Thoracic aorta (tissue), 2 donors: ENCODE results near the gene SARM1. TPM values are rescaled to one million over a fixed set of nuclear protein-coding genes. Genes with fewer than 3 reads are reported as not detected.

ENCODE experiments used
- ATAC-seq: fragments of 150-250 bp; one replicate; pipeline ENCODE4 v1.8.0; 2017; ENCODE audit warnings: low read depth; ENCODE audit not compliant: insufficient number of reproducible peaks, low FRiP score
- DNase-seq: peaks from one replicate; pipeline ENCODE4 v3.0.0-alpha.2; 2020; ENCODE audit warnings: low spot score
- H3K27ac ChIP-seq, 2 donors: fragments of 200-600 bp; sonication (generic); 1 replicate in 1 of 2; 2 replicates in 1 of 2; pipeline ENCODE4 v1.5.1; 2016; ENCODE audit warnings: mild to moderate bottlenecking in 2 of 2, moderate library complexity in 2 of 2
- H3K27me3 ChIP-seq: fragments of 200-600 bp; sonication (generic); replicated peaks from 2 replicates; pipeline ENCODE4 v1.6.0; 2016; ENCODE audit warnings: mild to moderate bottlenecking; ENCODE audit not compliant: insufficient read depth
- H3K36me3 ChIP-seq: fragments of 200-600 bp; sonication (generic); one replicate; pipeline ENCODE4 v1.5.1; 2016
- H3K4me1 ChIP-seq, 2 donors: fragments of 200-600 bp; sonication (generic); 1 replicate in 1 of 2; 2 replicates in 1 of 2; pipeline versions ENCODE4 v1.5.1 to v1.6.0; 2016; ENCODE audit warnings: low read depth in 2 of 2, mild to moderate bottlenecking in 1 of 2; ENCODE audit not compliant: control insufficient read depth in 1 of 2
- H3K4me3 ChIP-seq: fragments of 200-600 bp; sonication (generic); 2 replicates; pipeline ENCODE4 v1.5.1; 2016; ENCODE audit warnings: mild to moderate bottlenecking
- H3K9me3 ChIP-seq: fragments of 200-600 bp; sonication (generic); 2 replicates; pipeline ENCODE4 v1.5.1; 2016
- CTCF ChIP-seq: fragments of 200-600 bp; sonication (generic); IDR thresholded peaks from one replicate; pipeline ENCODE4 v1.5.1; 2019; ENCODE audit warnings: antibody characterized with exemption
- total RNA-seq, 2 donors: library from RNA; depleted of rRNA; stranded (reverse); fragments of >200 nt; gene quantifications; one replicate each; pipeline versions ENCODE4 v1.1.0 to v1.2.3, GENCODE V29; 2016

Gene SARM1
- total RNA-seq, 2 donors from 2014 or later, result 19.5 to 24.1 TPM

GRCh38 chr17:28404007-28404406, 32.5 kb downstream of the SARM1 start:
- ATAC-seq, result no peak

GRCh38 chr17:28404461-28404811, 32.9 kb downstream of the SARM1 start:
- TF ChIP-seq CTCF, result no peak

More at GRCh38 chr17:28404007-28404406, 32.5 kb downstream of the SARM1 start:
- H3K27ac ChIP-seq, result no peak overlapping the region
- H3K27me3 ChIP-seq, result no peaks in the 10 kb centered on the region
- no peak overlapping the region for H3K4me3 ChIP-seq
- no peaks in the 10 kb centered on the region for H3K9me3 ChIP-seq
- no peak for DNase-seq
- H3K36me3 ChIP-seq, result peaks cover 8% of the 10 kb centered on the region
- TF ChIP-seq CTCF, result no peak
- H3K4me1 ChIP-seq, result peaks cover 8 to 24% of the 10 kb centered on the region in 2 donors

GRCh38 chr17:28404812-28405570, 33.5 kb downstream of the SARM1 start:
- ATAC-seq (no peak), DNase-seq (no peak)
- Histone ChIP-seq H3K36me3 (peaks cover 8% of the 10 kb centered on the region), H3K4me1 (peaks cover 8 to 24% of the 10 kb centered on the region in 2 donors), H3K4me3 (peak overlapping the region; percentile 97), H3K27ac (peak overlapping the region in 1 of 2 donors; percentile 54), H3K9me3 (no peaks in the 10 kb centered on the region), H3K27me3 (no peaks in the 10 kb centered on the region)
- no peak for TF ChIP-seq CTCF

More at GRCh38 chr17:28404461-28404811, 32.9 kb downstream of the SARM1 start:
- Histone ChIP-seq H3K4me3 (peak overlapping the region; percentile 97), H3K27me3 (no peaks in the 10 kb centered on the region), H3K27ac (peak overlapping the region in 1 of 2 donors; percentile 54), H3K4me1 (peaks cover 8 to 24% of the 10 kb centered on the region in 2 donors), H3K9me3 (no peaks in the 10 kb centered on the region), H3K36me3 (peaks cover 8% of the 10 kb centered on the region)
- ATAC-seq (no peak), DNase-seq (no peak)

GRCh38 chr17:28405632-28406472, 34.4 kb downstream of the SARM1 start, which contains the start of gene SLC46A1:
Gene SLC46A1, minus strand, starts transcription at chr17:28406212. Its CDS starts 98 bp downstream, at chr17:28406114.
- Histone ChIP-seq H3K4me1 (peaks cover 8 to 24% of the 10 kb centered on the region in 2 donors), H3K9me3 (no peaks in the 10 kb centered on the region), H3K36me3 (peaks cover 8% of the 10 kb centered on the region), H3K27me3 (no peaks in the 10 kb centered on the region), H3K27ac (peak within 1 kb of the TSS in 1 of 2 donors; percentile 54), H3K4me3 (peak within 1 kb of the TSS; percentile 97)
- TF ChIP-seq CTCF, result no peak
- DNase-seq, result no peak
- ATAC-seq, result peak; percentile 33

GRCh38 chr17:28406473-28406814, 35.0 kb downstream of the SARM1 start:
- peaks cover 7% of the 10 kb centered on the region for H3K36me3 ChIP-seq
- H3K4me3 ChIP-seq, result peak overlapping the region; percentile 97
- TF ChIP-seq CTCF, result no peak
- peaks cover 8 to 24% of the 10 kb centered on the region in 2 donors for H3K4me1 ChIP-seq
- no peaks in the 10 kb centered on the region for H3K9me3 ChIP-seq
- DNase-seq, result no peak
- peak overlapping the region in 1 of 2 donors; percentile 54 for H3K27ac ChIP-seq
- no peaks in the 10 kb centered on the region for H3K27me3 ChIP-seq
- ATAC-seq, result no peak
